ENCODE results near the gene FBXL2. TPM values are rescaled to one million over a fixed set of nuclear protein-coding genes. Genes with fewer than 3 reads are reported as not detected.

FBXL2 gene
- total and polyA plus RNA-seq, 4 donors, result 2.4 to 28.7 (median 6.5) TPM

DNA sequence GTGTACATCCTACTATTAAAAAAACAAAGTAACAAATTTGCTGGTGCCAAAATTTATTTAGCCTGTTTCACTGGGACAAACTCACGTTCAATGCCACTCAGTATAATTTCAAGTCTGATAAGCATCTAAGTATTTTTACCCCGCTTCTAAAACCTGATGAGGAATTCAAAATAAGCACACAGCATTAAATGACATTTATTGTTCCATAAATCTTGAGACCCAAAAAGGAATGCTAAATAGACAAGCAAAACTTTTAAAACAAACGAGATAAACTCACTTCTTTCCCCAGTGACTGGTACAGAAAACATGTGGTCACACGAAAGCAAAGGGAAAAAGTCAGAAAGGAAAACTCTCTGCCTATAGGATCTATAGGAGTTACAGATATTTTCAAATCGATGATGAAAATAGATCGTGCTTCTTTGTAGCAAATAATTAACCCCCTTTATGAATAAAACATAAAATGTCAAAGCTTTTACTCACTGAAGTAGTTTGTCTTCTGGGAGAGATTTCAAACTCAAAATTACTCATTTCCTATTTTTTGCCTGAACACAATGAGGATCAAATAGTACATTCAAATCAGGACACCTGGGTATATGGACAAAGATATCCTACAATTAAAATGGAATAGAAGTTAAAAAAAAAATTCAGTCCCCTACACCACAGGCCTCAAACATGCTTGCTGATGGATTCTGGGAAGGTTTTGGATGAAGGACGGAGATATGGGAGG lies 111.3 kb downstream of the FBXL2 start:
- peaks cover 0 to 1% (median 0%) of the 10 kb centered on the region in 4 donors for H3K9me3 ChIP-seq (ENCODE audit: control insufficient read depth in 4 of 4, insufficient read depth in 3 of 4, low read length in 3 of 4)
- ATAC-seq (ENCODE audit: insufficient read depth, low FRiP score) (no peak), DNase-seq (no peak)
- peaks cover 19 to 47% (median 27%) of the 10 kb centered on the region in 4 donors for H3K36me3 ChIP-seq (ENCODE audit: control insufficient read depth in 4 of 4, insufficient read depth in 4 of 4, low read length in 4 of 4)
- H3K4me1 ChIP-seq (ENCODE audit: control insufficient read depth in 5 of 5, insufficient read depth in 5 of 5, low read length in 5 of 5), result peaks cover 0 to 5% (median 0%) of the 10 kb centered on the region in 5 donors
- TF ChIP-seq, protein P1, sequence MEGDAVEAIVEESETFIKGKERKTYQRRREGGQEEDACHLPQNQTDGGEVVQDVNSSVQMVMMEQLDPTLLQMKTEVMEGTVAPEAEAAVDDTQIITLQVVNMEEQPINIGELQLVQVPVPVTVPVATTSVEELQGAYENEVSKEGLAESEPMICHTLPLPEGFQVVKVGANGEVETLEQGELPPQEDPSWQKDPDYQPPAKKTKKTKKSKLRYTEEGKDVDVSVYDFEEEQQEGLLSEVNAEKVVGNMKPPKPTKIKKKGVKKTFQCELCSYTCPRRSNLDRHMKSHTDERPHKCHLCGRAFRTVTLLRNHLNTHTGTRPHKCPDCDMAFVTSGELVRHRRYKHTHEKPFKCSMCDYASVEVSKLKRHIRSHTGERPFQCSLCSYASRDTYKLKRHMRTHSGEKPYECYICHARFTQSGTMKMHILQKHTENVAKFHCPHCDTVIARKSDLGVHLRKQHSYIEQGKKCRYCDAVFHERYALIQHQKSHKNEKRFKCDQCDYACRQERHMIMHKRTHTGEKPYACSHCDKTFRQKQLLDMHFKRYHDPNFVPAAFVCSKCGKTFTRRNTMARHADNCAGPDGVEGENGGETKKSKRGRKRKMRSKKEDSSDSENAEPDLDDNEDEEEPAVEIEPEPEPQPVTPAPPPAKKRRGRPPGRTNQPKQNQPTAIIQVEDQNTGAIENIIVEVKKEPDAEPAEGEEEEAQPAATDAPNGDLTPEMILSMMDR (IDR thresholded peaks at IDR 0.05; ENCODE audit: control extremely low read depth, extremely low read depth), result no peak
- no peak overlapping the region for H3K9ac ChIP-seq (ENCODE audit: insufficient read depth in 1 of 2, low read length in 2 of 2)
- H3K27ac ChIP-seq (ENCODE audit: low read depth in 1 of 2, low read length in 1 of 2), result no peak overlapping the region
- WGBS, 2 donors, result 86 to 92% methylated on average over 7 of the region's 7 CpGs
- H3K4me3 ChIP-seq, result no peak overlapping the region
- H3K27me3 ChIP-seq (ENCODE audit: control insufficient read depth in 3 of 3, insufficient read depth in 3 of 3, low read length in 2 of 3), result no peaks in the 10 kb centered on the region

DNA sequence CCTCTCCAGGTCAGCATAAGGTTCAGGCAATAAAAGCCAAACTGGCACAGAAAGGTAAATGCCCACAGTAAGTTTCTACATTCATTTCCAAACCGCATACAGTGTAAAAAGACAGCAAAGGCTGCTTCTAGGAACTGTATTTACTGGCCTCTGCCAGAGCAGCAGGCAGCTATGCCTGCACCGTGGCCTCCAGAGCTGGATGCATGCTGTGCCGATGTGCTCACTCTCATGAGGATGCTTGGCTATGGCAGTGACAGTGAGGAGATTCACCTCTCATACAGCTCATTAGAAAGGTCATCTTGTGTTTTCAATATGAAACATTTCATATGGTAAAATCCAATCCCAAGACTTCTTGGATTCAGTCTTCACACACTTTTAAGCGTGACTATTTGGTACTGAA lies 112.7 kb downstream of the FBXL2 start:
- Histone ChIP-seq H3K36me3 (ENCODE audit: control insufficient read depth in 4 of 4, insufficient read depth in 4 of 4, low read length in 4 of 4) (peaks cover 22 to 40% (median 31%) of the 10 kb centered on the region in 4 donors), H3K27me3 (ENCODE audit: control insufficient read depth in 3 of 3, insufficient read depth in 3 of 3, low read length in 2 of 3) (no peaks in the 10 kb centered on the region), H3K27ac (ENCODE audit: low read depth in 1 of 2, low read length in 1 of 2) (no peak overlapping the region), H3K9ac (ENCODE audit: insufficient read depth in 1 of 2, low read length in 2 of 2) (no peak overlapping the region), H3K9me3 (ENCODE audit: control insufficient read depth in 4 of 4, insufficient read depth in 3 of 4, low read length in 3 of 4) (peaks cover 0 to 1% (median 0%) of the 10 kb centered on the region in 4 donors), H3K4me1 (ENCODE audit: control insufficient read depth in 5 of 5, insufficient read depth in 5 of 5, low read length in 5 of 5) (peaks cover 0 to 5% (median 0%) of the 10 kb centered on the region in 5 donors), H3K4me3 (no peak overlapping the region)
- TF ChIP-seq, protein P1 (IDR thresholded peaks at IDR 0.05; ENCODE audit: control extremely low read depth, extremely low read depth), result no peak
- no peak for ATAC-seq (ENCODE audit: insufficient read depth, low FRiP score)
- DNase-seq, result no peak
- WGBS, 2 donors, result 94 to 98% methylated on average over 4 of the region's 4 CpGs

DNA sequence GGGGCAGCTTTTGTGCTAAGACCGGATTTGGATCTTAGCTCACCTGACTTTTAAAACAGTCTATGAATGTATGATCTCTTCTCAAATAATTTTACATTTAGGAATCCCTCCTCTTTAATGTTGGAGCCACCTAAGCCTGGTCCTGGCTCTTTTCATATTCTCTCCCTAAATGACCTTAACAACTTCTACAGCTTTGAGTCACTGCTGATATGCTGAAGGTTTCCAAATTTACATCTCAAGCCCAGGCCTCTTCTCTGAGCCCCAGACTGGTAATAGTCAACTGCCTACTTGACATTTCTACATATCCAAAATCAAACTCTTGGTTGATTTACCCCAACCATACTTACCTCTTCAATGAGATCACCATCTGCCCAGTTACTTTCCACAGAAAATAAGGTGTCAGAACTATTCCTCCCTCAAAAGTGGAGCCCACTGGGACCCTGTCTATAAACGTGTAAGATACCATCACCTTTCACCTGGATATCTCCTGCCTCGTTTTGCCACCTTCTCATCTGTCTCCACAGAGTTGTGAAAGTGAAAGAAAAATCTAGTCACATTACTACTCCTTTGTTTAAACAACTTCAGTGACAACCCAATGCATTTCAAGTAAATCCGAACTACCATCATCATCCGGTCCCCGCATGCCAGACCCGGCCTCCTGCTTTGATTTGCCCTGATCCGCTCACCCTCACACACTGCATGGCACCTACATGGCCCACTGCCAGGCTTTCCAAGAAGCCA lies 114.2 kb downstream of the FBXL2 start:
- WGBS, 2 donors, result 87 to 92% methylated on average over 8 of the region's 8 CpGs
- peaks cover 23 to 38% (median 30%) of the 10 kb centered on the region in 4 donors for H3K36me3 ChIP-seq (ENCODE audit: control insufficient read depth in 4 of 4, insufficient read depth in 4 of 4, low read length in 4 of 4)
- ATAC-seq (ENCODE audit: insufficient read depth, low FRiP score), result no peak
- no peak overlapping the region for H3K4me3 ChIP-seq
- H3K27me3 ChIP-seq (ENCODE audit: control insufficient read depth in 3 of 3, insufficient read depth in 3 of 3, low read length in 2 of 3), result no peaks in the 10 kb centered on the region
- H3K9me3 ChIP-seq (ENCODE audit: control insufficient read depth in 4 of 4, insufficient read depth in 3 of 4, low read length in 3 of 4), result peaks cover 0 to 2% (median 0%) of the 10 kb centered on the region in 4 donors
- DNase-seq, result no peak
- H3K27ac ChIP-seq (ENCODE audit: low read depth in 1 of 2, low read length in 1 of 2), result no peak overlapping the region
- no peak overlapping the region for H3K9ac ChIP-seq (ENCODE audit: insufficient read depth in 1 of 2, low read length in 2 of 2)
- H3K4me1 ChIP-seq (ENCODE audit: control insufficient read depth in 5 of 5, insufficient read depth in 5 of 5, low read length in 5 of 5), result peaks cover 0 to 5% (median 0%) of the 10 kb centered on the region in 5 donors
- TF ChIP-seq, protein P1 (IDR thresholded peaks at IDR 0.05; ENCODE audit: control extremely low read depth, extremely low read depth), result no peak
